ENCODE results near the gene DENND1B. TPM values are rescaled to one million over a fixed set of nuclear protein-coding genes. Genes with fewer than 3 reads are reported as not detected.

DENND1B gene
- total RNA-seq, 1 experiment from 2014 or later: 9.6 TPM

- no peak for TF ChIP-seq ZBTB33 (IDR thresholded peaks at IDR 0.05; ENCODE audit: extremely low read depth, insufficient replicate concordance, low read length)
- TF ChIP-seq SIN3A (IDR thresholded peaks at IDR 0.05; ENCODE audit: low read depth): no peak
- no peak for TF ChIP-seq SRF (IDR thresholded peaks at IDR 0.05; ENCODE audit: low read depth)
Measured at GRCh38 chr1:197559655-197560054, 215.6 kb downstream of the DENND1B start (continued).

- Histone ChIP-seq H3K9ac (ENCODE audit: low read length) (no peak overlapping the region), H3K4me1 (ENCODE audit: control insufficient read depth in 1 of 2, insufficient read depth in 2 of 2, low read length in 2 of 2) (no peaks in the 10 kb centered on the region), H3K4me3 (replicated peaks in 1 of 2; ENCODE audit: low read depth in 1 of 2, low read length in 2 of 2) (no peak overlapping the region), H3K79me2 (ENCODE audit: insufficient read depth, low read length) (no peaks in the 10 kb centered on the region), H3K4me2 (ENCODE audit: low read length) (no peak overlapping the region), H2AFZ (ENCODE audit: low read depth, low read length, poor library complexity, severe bottlenecking) (no peak overlapping the region), H3K27ac (ENCODE audit: low read depth, low read length) (no peak overlapping the region), H3K36me3 (ENCODE audit: control insufficient read depth in 1 of 2, insufficient read depth in 2 of 2, low read length in 2 of 2) (no peaks in the 10 kb centered on the region), H3K9me3 (ENCODE audit: control insufficient read depth in 1 of 2, insufficient read depth in 1 of 2, low read depth in 1 of 2, low read length in 2 of 2) (no peaks in the 10 kb centered on the region), H4K20me1 (ENCODE audit: insufficient read depth) (no peaks in the 10 kb centered on the region), H3K9me2 (ENCODE audit: insufficient read depth) (no peaks in the 10 kb centered on the region), H3K27me3 (ENCODE audit: insufficient read depth, low read length) (no peaks in the 10 kb centered on the region)
- DNase-seq (ENCODE audit: low read depth, low spot score): no peak
- CTCF ChIA-PET: interaction anchor here (1.0 kb wide), 1 partner anchor 20 kb away, joined by 3 read pairs; no protein-coding TSS in a partner anchor
- POLR2A ChIA-PET: no interaction called here
- no peak for ATAC-seq
- intact Hi-C loops (cut with micrococcal nuclease): no loop called here
- no TSS peak for BruUV-seq (replicated peaks)
- RAD21 ChIA-PET (ENCODE audit: low non-redundant PET in 1 of 2, low total read pairs in 2 of 2, uncharacterized antibody in 2 of 2, unreplicated experiment in 2 of 2): no interaction called here
- TF ChIP-seq EGR1 (IDR thresholded peaks at IDR 0.05; ENCODE audit: low read depth) (no peak), SP1 (IDR thresholded peaks at IDR 0.05; ENCODE audit: low read depth) (no peak), SRF (IDR thresholded peaks at IDR 0.05; ENCODE audit: low read depth) (no peak), ATF3 (IDR thresholded peaks at IDR 0.05) (no peak), EZH2phosphoT487 (IDR thresholded peaks at IDR 0.05; ENCODE audit: borderline replicate concordance) (no peak), TCF7L2 (IDR thresholded peaks at IDR 0.05; ENCODE audit: borderline replicate concordance, extremely low read depth, insufficient read depth, insufficient read length) (no peak), YY1 (IDR thresholded peaks at IDR 0.05; ENCODE audit: extremely low read depth, insufficient replicate concordance, low read depth, low read length) (no peak), CEBPB (IDR thresholded peaks at IDR 0.05; ENCODE audit: low read depth) (no peak), CTCF (IDR thresholded peaks at IDR 0.05 in 2 of 3, conservative IDR thresholded peaks at IDR 0.05 in 1 of 3; ENCODE audit: borderline replicate concordance in 1 of 3, insufficient read depth in 1 of 3, low read depth in 2 of 3, low read length in 2 of 3) (no peak), JUND (IDR thresholded peaks at IDR 0.05) (no peak), EZH2 (IDR thresholded peaks at IDR 0.05) (no peak), ZNF274 (IDR thresholded peaks at IDR 0.05; ENCODE audit: low read depth, low read length) (no peak), ELF1 (IDR thresholded peaks at IDR 0.05; ENCODE audit: borderline replicate concordance, low read depth) (no peak), SIN3A (IDR thresholded peaks at IDR 0.05; ENCODE audit: low read depth) (no peak), REST (IDR thresholded peaks at IDR 0.05; ENCODE audit: low read depth) (no peak), ZFX (IDR thresholded peaks at IDR 0.05) (no peak)
Measured at GRCh38 chr1:197559244-197559643, 216.0 kb downstream of the DENND1B start.

Data from HCT116 (cell line).